Activated CD8-positive, alpha-beta memory T cell treated with anti-CD3 and anti-CD28 coated beads, Interleukin-2, amount 50 U/mL, for 48 hours (primary cell): Measurements from ENCODE around the gene DLGAP3.

ENCODE experiments used
- DNase-seq: peaks from one replicate; pipeline ENCODE4 v3.0.0-alpha.2; 2020

Gene DLGAP3

DNA sequence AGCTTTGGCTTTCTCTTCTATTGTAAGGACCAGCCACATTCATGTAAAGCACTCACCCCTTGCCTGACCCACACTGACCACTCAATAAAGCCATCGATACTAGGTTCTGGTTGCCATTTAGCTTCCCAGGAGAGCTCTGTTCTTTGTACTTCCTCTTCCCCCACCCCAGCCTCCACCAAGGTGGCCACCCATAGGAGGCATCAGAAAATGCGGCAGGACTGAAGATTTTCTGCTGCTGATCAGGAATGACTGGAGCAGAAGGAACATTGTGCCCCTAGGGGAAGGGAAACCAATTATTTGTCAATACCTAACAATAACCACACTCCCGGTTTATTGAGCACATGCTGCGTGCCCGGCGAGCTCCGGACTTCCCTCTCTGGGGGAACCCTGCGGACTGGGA, 64.7 kb downstream of the DLGAP3 start:
- no peak for DNase-seq

GRCh38 chr1:34863501-34863900, 65.9 kb downstream of the DLGAP3 start:
- DNase-seq: no peak

DNA sequence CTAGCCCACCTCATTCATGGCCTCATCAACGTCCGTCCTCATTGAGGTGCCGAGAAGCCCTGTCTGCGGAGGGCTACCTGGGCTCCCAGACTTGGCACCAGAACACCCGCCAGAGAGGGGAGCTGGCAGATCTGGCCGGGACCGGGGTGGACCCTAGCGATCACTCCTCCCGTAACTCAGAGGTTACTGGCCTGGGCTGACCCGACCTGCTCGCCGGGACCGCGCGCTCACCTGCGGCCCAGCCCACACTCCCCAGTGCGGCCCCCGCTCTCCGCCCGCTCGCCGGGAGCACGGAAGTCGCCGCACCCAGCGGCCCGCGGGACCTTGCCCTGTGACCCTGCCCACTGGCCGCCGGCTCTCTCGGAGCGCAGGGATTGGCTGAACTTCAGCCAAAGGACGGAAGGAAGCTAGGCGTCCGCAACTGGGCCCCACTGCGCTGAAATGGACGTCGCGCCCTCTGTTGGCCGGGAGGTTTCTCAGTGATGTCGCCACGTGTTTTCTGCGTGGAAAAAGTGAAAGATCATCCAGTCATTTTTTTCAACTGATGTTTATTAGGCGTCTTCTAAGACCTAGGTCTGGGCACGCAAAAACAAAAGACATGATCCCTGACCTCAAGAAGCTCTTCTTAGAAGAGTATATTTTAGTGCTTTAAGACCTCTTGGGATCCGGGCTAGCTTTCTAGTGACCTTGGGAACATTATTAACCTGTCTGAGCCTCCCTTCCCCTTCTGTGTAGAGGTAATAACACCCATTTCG, 69.8 kb downstream of the DLGAP3 start, which contains the start of gene SMIM12:
SMIM12 (minus strand) TSS at position 304 of the 755 bp plus-strand sequence. CDS start 3,772 bp downstream, outside the sequence.
- peak; percentile 93 for DNase-seq

DNA sequence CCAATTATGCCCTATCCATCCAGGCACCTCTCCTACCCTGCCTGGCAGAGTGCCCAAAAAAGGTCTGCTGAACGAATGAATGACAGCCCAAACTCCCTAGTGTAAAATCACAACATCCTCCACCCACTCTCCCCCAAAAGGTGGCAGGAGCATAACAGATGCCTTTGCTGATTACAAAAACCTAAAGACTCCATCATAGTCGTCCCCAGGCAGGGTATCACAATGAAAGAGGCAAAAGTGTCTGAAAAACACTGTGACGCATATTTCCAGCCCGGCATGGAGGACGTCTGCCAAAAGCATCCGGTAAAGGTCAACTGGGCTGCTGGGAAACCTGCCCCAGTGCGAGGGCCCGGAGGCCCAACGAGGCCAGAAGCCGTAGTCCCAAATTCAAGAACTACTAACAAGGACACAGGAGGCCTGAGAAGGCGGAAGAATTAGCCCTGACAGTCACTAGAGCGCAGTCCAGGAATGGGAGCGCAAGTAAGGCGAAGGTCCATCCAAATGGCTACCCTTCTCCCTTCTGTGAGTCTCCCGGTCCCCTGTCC, 70.5 kb downstream of the DLGAP3 start:
- peak; percentile 71 for DNase-seq

- DNase-seq: no peak
These were observed 72.8 kb downstream of the DLGAP3 start for GRCh38 chr1:34856697-34857096.

GRCh38 chr1:34852677-34853217, 76.7 kb downstream of the DLGAP3 start:
- peak; percentile 90 for DNase-seq

- no peak for DNase-seq
These were observed 77.9 kb downstream of the DLGAP3 start for GRCh38 chr1:34851431-34852105.

GRCh38 chr1:34850382-34850781, 79.1 kb downstream of the DLGAP3 start:
- DNase-seq: no peak

- DNase-seq: no peak
These were observed 82.4 kb downstream of the DLGAP3 start for GRCh38 chr1:34847094-34847493.

DNA sequence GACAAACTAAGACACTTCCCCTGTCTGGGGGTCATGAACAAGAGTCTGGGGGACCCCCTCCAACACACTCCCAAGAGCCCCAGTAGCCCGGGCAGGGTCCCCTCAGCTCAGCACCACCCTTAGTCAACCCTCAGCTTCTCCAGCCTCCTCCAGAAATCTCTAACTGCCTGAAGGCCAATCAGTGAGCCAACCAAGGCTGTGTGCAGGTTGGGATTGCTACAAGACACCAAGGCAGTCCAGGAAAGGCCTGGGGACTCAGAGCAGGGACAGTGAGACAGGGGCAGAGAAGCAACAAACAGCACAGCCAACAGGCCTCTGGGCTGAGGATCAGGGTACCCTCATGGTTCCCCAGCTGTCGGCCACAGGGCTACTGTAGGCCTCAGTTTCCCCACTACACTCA, 83.2 kb downstream of the DLGAP3 start:
- no peak for DNase-seq

DNA sequence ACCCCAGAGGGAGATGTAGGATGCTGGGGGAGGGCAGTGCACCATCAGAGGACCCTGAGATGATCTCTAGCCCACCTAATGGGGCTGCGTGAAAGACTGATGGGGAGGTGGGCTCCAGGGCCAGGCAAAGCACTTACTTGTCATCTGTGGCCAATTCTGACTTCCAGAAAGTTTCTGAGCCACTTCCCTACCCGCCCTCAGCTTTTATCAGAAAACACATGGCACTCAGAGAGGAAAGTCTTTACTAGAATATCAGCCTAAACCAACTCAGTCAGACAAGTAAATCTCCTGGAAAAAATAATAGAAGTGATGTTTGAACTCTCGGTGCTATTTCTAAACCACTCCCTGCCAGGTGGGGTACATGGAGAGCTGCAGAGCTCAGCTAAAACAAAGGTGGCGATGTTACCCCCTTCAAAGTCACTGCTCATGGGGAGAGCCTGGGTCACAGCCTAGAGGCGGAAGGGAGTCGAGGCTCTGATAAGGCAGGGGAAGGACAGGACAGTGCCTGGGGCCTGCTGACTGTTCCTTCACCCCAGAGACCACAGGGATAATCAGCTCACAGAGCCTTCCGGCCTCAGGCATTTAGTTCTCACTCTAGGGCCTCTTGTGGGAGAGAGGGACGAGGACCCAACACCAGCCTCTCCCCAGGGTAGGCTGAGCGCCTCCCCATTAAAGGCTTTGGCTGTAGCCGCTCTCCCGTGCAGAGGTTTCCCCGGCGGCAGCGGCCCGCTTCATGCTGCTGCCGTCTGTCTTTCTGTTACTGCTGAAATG, 84.1 kb downstream of the DLGAP3 start:
- no peak for DNase-seq

DNA sequence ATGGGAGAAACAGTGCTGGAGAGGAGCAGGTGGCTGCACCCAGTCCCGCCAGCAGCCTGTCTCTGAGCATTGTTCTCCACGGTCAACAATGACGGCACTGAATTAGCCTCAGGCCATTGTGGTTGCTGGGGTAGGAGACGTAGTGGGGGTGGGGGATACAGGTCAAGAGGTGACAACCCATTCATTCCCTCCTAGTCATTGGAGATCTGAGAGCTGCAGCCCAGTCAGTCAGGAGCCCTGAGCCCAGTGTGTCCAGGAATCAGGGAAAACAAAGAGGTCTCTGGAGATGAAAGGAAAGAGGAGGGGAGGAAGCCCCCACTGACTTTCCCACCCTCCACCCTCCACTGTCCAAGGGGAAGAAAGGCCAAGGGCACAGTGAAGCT, 85.2 kb downstream of the DLGAP3 start:
- DNase-seq: no peak

DNA sequence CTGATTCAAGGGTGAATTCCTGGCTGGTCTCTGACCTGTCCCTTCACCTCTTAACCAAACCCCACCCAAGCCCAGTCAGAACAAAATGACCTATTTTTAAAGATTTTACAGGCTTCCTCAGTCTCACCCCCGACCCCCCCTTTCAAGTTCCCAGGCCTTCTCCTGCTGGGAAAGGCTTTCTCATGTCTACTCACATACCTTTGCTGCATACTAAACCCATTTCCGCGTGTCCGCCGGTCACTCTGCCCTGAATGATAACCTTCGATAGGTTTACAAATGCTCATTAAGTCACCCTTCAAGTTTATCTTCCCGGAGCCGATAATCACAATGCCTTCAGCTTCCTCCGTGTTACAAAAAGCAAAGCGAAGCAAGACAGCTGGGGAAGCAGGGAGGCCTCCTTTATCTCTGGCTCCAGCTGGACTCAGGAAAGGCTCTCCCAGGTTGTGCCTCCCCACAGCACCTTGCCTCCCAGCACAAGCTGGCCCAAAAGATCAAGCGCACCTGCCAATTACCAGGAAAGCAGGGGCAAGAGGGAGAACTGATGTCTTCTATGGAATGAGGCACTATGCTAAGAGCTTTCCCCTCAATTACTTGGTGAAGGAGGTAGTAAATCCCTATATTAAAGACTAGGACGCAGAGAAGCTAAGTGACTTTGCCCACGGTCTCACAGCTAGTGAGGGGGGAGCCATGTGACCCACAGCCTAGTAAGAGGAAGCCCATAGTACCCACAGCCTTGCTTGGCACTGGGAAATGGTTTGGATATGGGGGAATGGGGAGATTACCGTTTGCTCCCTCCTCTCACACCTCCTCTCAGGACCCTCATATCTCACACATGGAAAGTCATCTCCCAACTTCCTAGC, 85.8 kb downstream of the DLGAP3 start:
- DNase-seq: no peak

GRCh38 chr1:34842952-34843371, 86.5 kb downstream of the DLGAP3 start:
- DNase-seq: no peak

- no peak for DNase-seq
These were observed 87.4 kb downstream of the DLGAP3 start for GRCh38 chr1:34842073-34842472.

DNA sequence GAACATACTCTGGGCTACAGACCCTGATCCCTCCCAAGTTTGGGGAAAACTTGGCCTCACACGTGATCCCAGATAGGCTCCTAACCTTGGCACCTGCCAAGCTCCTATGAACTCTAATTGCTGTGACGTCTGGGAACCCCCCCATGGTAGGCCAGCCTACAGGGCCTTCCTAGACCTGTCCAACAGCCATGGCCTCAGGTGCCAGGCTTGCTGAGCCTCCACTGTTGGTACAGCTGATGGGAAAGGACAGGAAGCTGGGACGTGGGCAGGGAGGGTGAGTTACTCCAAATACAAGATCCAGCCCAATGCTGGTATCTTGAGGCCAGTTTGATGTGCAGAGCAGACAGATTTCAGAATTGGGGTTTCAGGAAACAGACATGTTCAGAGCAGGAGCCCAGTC, 89.0 kb downstream of the DLGAP3 start:
- no peak for DNase-seq

- DNase-seq: peak; percentile 28
These were observed 89.7 kb downstream of the DLGAP3 start for GRCh38 chr1:34839526-34840305.

DNA sequence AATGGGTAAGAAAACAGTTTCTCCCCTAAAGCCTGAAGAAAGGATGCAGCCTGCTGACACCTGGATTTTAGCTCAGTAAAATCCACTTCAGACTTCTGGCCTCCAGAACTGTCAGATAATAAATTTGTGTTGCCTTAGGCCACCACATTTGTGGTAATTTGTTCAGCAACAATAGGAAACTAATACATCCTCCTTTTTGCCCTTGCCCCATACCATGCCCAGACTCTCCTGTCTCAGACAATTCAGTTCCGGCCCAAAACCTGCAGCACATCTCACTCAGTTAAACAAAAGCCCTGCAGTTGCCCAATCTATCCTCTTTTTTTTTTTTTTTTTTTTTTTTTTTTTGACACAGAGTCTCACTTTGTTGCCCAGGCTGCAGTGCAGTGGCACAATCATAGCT, 95.7 kb downstream of the DLGAP3 start:
- no peak for DNase-seq

- no peak for DNase-seq
These were observed 97.7 kb downstream of the DLGAP3 start for GRCh38 chr1:34831721-34832246.

GRCh38 chr1:34829250-34829649, 100.2 kb downstream of the DLGAP3 start:
- no peak for DNase-seq

- no peak for DNase-seq
These were observed 100.8 kb downstream of the DLGAP3 start for GRCh38 chr1:34828611-34829010.
